NB4 (cell line): Measurements from ENCODE around the gene PTPN5.

ENCODE experiments used
- CTCF ChIP-seq: IDR thresholded peaks from one replicate; pipeline ENCODE4 v1.5.1; 2012; ENCODE audit warnings: low read depth, low read length
- MYC ChIP-seq: IDR thresholded peaks from 2 replicates; pipeline ENCODE4 v1.6.1; 2011; ENCODE audit warnings: low read depth, low read length
- POLR2A ChIP-seq: IDR thresholded peaks from 2 replicates; pipeline ENCODE4 v1.6.1; 2011; ENCODE audit warnings: mild to moderate bottlenecking; ENCODE audit not compliant: insufficient read length; ENCODE audit errors: extremely low read depth

- TF ChIP-seq CTCF (no peak), POLR2A (no peak), MYC (no peak)
Observed at GRCh38 chr11:18709414-18709813, 82.2 kb downstream of the PTPN5 start.
